Measurements from ENCODE around the gene FADS1.

Gene FADS1

GRCh38 chr11:61848631-61849030 is 31.8 kb upstream of the FADS1 start:
- no peak overlapping the region for H3K27ac ChIP-seq
- no peak for DNase-seq
- H3K4me1 ChIP-seq: peaks cover 0 to 6% (median 0%) of the 10 kb centered on the region in 4 donors
- TF ChIP-seq CTCF (IDR thresholded peaks at IDR 0.05): no peak
- H3K27me3 ChIP-seq: no peaks in the 10 kb centered on the region
- H3K4me3 ChIP-seq: no peak overlapping the region
- H3K9me3 ChIP-seq: no peaks in the 10 kb centered on the region
- intact Hi-C loops (cut with DNase I; ENCODE audit: low total_unique reads): no loop called here
- peaks cover 49 to 65% (median 61%) of the 10 kb centered on the region in 3 donors for H3K36me3 ChIP-seq

- H3K9me3 ChIP-seq: no peaks in the 10 kb centered on the region
- no peak for DNase-seq
- H3K36me3 ChIP-seq: peaks cover 55 to 67% (median 63%) of the 10 kb centered on the region in 3 donors
- intact Hi-C loops (cut with DNase I; ENCODE audit: low total_unique reads): no loop called here
- H3K27me3 ChIP-seq: no peaks in the 10 kb centered on the region
- peaks cover 0 to 6% (median 0%) of the 10 kb centered on the region in 4 donors for H3K4me1 ChIP-seq
- H3K27ac ChIP-seq: no peak overlapping the region
- no peak overlapping the region for H3K4me3 ChIP-seq
- no peak for TF ChIP-seq CTCF (IDR thresholded peaks at IDR 0.05)
Measured at GRCh38 chr11:61847914-61848581, 31.2 kb upstream of the FADS1 start.

GRCh38 chr11:61846362-61847020 is 29.7 kb upstream of the FADS1 start:
- Histone ChIP-seq H3K27ac (no peak overlapping the region), H3K9me3 (no peaks in the 10 kb centered on the region), H3K36me3 (peaks cover 69 to 82% (median 70%) of the 10 kb centered on the region in 3 donors), H3K4me3 (no peak overlapping the region), H3K4me1 (peaks cover 0 to 6% (median 0%) of the 10 kb centered on the region in 4 donors), H3K27me3 (no peaks in the 10 kb centered on the region)
- DNase-seq: no peak
- TF ChIP-seq CTCF (IDR thresholded peaks at IDR 0.05): no peak
- intact Hi-C loops (cut with DNase I; ENCODE audit: low total_unique reads): no loop called here

- no peak overlapping the region for H3K27ac ChIP-seq
- H3K4me1 ChIP-seq: no peaks in the 10 kb centered on the region
- no peak for DNase-seq
- H3K36me3 ChIP-seq: peaks cover 72 to 86% (median 73%) of the 10 kb centered on the region in 3 donors
- TF ChIP-seq CTCF (IDR thresholded peaks at IDR 0.05): no peak
- H3K4me3 ChIP-seq: no peak overlapping the region
- H3K9me3 ChIP-seq: no peaks in the 10 kb centered on the region
- no peaks in the 10 kb centered on the region for H3K27me3 ChIP-seq
- intact Hi-C loops (cut with DNase I; ENCODE audit: low total_unique reads): no loop called here
Measured at GRCh38 chr11:61844909-61845565, 28.2 kb upstream of the FADS1 start.

DNA sequence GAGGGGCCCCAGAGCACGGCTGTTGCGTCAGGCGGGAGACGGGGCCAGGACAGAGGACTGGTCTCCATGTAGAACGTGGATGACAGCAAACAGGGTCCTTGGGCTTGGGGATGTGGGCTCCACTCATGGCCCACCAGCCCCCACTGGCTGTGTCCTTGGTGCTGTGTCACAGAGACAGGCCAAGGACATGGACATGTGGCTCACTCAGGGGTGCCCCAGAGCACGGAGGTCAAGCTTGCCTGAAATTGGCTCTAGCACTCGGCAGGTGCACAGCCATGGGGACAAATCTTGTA is 25.7 kb upstream of the FADS1 start:
- Histone ChIP-seq H3K9me3 (no peaks in the 10 kb centered on the region), H3K4me1 (no peaks in the 10 kb centered on the region), H3K36me3 (peaks cover 52 to 64% (median 53%) of the 10 kb centered on the region in 3 donors), H3K27me3 (no peaks in the 10 kb centered on the region), H3K27ac (no peak overlapping the region), H3K4me3 (no peak overlapping the region)
- no peak for DNase-seq
- no peak for TF ChIP-seq CTCF (IDR thresholded peaks at IDR 0.05)
- intact Hi-C loops (cut with DNase I; ENCODE audit: low total_unique reads): no loop called here

Data from tibial artery (tissue), 4 donors.